A549 (cell line): ENCODE data around the gene RADX.

Source experiments
- CHD2 ChIP-seq: fragments of 150-350 bp; IDR thresholded peaks from 2 replicates; pipeline ENCODE4 v1.6.1; 2014; ENCODE audit warnings: low read length; ENCODE audit not compliant: partially characterized antibody
- CTCF ChIP-seq: fragments of >200 bp; sonication (Bioruptor Twin); formaldehyde crosslinking; IDR thresholded peaks from 3 replicates; pipeline ENCODE4 v1.5.1; 2016
- MAX ChIP-seq: IDR thresholded peaks from 2 replicates; pipeline ENCODE4 v1.6.1; 2012
- NFE2L2 ChIP-seq: fragments of 150-350 bp; conservative IDR thresholded peaks from 2 replicates; pipeline ENCODE4 v1.6.1; 2014; ENCODE audit warnings: low read length
- RAD21 ChIP-seq, 2 experiments: fragments of >200 bp in 1 of 2; sonication (Bioruptor Twin) in 1 of 2; formaldehyde crosslinking in 1 of 2; IDR thresholded peaks in 1 of 2; conservative IDR thresholded peaks in 1 of 2; 2 replicates in 1 of 2; 3 replicates in 1 of 2; pipeline ENCODE4 v1.6.1; 2012 to 2018; ENCODE audit warnings: inconsistent platforms in 1 of 2
- RARB ChIP-seq: fragments of 250-450 bp; sonication (Bioruptor Pico); IDR thresholded peaks from 2 replicates; pipeline ENCODE4 v1.8.0; 2021; ENCODE audit warnings: mild to moderate bottlenecking, moderate library complexity

DNA sequence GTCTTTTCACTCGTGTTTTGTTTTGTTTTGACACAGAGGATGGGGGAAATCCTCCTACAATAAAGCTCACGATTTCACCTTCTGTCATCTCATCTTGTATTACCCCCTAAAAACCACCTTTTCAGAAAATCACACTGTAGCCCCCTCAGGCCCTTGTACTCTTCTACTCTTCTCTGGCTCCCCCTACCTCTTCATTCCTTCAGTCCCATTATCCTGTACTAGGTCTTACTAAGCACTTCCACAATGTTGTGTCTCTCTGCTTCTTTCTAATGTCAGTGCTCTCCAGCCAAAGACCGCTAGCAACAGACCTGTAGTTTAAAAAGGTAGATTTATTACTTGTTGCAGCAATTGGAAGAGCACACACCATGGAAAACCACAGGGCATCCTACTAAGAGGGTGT, 84.7 kb downstream of the RADX start:
- TF ChIP-seq CTCF (no peak), CHD2 (no peak), RAD21 (conservative IDR thresholded peaks at IDR 0.05 in 1 of 2, IDR thresholded peaks at IDR 0.05 in 1 of 2) (no peak), RARB (CRISPR knock-in tag) (no peak), NFE2L2 (no peak), MAX (no peak)
